Heart right ventricle (tissue), 16 donors: ENCODE data around the gene COL4A2. TPM values are rescaled to one million over a fixed set of nuclear protein-coding genes. Genes with fewer than 3 reads are reported as not detected.
"Not testable (repeated sequence)": the region's sequence is repeated elsewhere in the genome, so short reads cannot be mapped to it uniquely, and the experiment has no call there.

Experiments
- ATAC-seq, 8 donors: fragments of 200-7000 bp; cut with Tn5 transposase; one replicate each; pipeline ENCODE4 v1.9.1; 2020; ENCODE audit warnings: mild to moderate bottlenecking in 8 of 8, moderate library complexity in 8 of 8, moderate number of reproducible peaks in 1 of 8
- DNase-seq, 2 donors: peaks; one replicate each; pipeline ENCODE4 v3.0.0-alpha.2; 2020
- H3K27ac ChIP-seq, 10 donors: fragments of 200-600 bp; sonication (generic) in 2 of 10; one replicate each; pipeline versions ENCODE4 v1.5.0 to v1.8.0; 2020 to 2022; ENCODE audit warnings: mild to moderate bottlenecking in 3 of 10
- H3K27me3 ChIP-seq, 7 donors: fragments of 200-600 bp; one replicate each; pipeline ENCODE4 v1.8.0; 2021 to 2022; ENCODE audit warnings: mild to moderate bottlenecking in 2 of 7
- H3K36me3 ChIP-seq, 9 donors: fragments of 200-600 bp; sonication (generic) in 1 of 9; one replicate each; pipeline versions ENCODE4 v1.5.0 to v1.8.0; 2020 to 2022; ENCODE audit warnings: mild to moderate bottlenecking in 2 of 9
- H3K4me1 ChIP-seq, 9 donors: fragments of 200-600 bp; sonication (generic) in 1 of 9; one replicate each; pipeline versions ENCODE4 v1.5.0 to v1.8.0; 2020 to 2022; ENCODE audit warnings: mild to moderate bottlenecking in 4 of 9
- H3K4me3 ChIP-seq, 10 donors: fragments of 200-600 bp; sonication (generic) in 2 of 10; one replicate each; pipeline versions ENCODE4 v1.5.0 to v1.8.0; 2020 to 2022; ENCODE audit warnings: mild to moderate bottlenecking in 7 of 10, moderate library complexity in 2 of 10
- H3K9me3 ChIP-seq, 11 donors: fragments of 200-600 bp in 10 of 11; sonication (generic) in 2 of 11; one replicate each; pipeline versions ENCODE4 v1.5.0 to v1.8.0; 2013 to 2022; ENCODE audit warnings: mild to moderate bottlenecking in 2 of 11, control low read depth in 1 of 11, moderate library complexity in 1 of 11
- CTCF ChIP-seq, 9 donors: fragments of 200-600 bp; sonication (generic) in 2 of 9; IDR thresholded peaks; one replicate each; pipeline versions ENCODE4 v1.5.0 to v1.8.0; 2021 to 2022; ENCODE audit warnings: antibody characterized with exemption in 9 of 9, mild to moderate bottlenecking in 5 of 9, moderate library complexity in 1 of 9
- WGBS, 2 donors: extraction: QIAGEN DNeasy Blood & Tissue Kit; methylation state at CpG; one replicate each; pipeline ENCODE4 v1.1.7; 2013; ENCODE audit warnings: inconsistent platforms in 1 of 2; 5-methylcytosine and 5-hydroxymethylcytosine counted together
- intact Hi-C, 10 donors: fragments of 100-400 bp; cut with DNase I; formaldehyde crosslinking; loops; one replicate each; pipeline versions ENCODE4 v1.11.1 to v1.14.2; 2022
- polyA plus RNA-seq, 2 donors: library from polyadenylated mRNA; stranded (reverse); fragments of 200-250 nt; gene quantifications; one replicate each; pipeline ENCODE4 v1.2.3, GENCODE V29; 2013
- total RNA-seq, 10 donors: library from RNA; stranded (reverse); fragmentation: NEBNext Ultra II Directional in 3 of 10; extraction: Animal tissue kit (Norgen Biotek cat#: 25700) in 3 of 10; gene quantifications; one replicate each; pipeline versions ENCODE4 v1.2.1 to v1.2.4, GENCODE V29; 2021 to 2023
- donor health status: Arrhythmogenic right ventricular cardiomyopathy.
- donor health status: ischemic (EF 13 %, LVEDD 7.1; RV severe dilation, severe dysfunction).
- donor health status: healthy with polysubstance abuse.
- donor health status: DM: no; HTN: yes; CAD: no.
- donor health status: DM: no; HTN: no; CAD: no.
- donor health status: ischemic (EF 25% LVEDD 6.9; RV normal size, moderate dysfunction).
- donor health status: ischemic (EF 25% LVEDD 5.7; RV mildly dilated, moderate dysfunction).
- donor health status: healthy.
- donor health status: DM: yes; HTN: yes; CAD: no.
- donor health status: Ischemic cardiomyopathy.
- donor health status: ischemic (EF 35%, LVEDD 5.7; RV mildly dilated, moderate dysfunction).
- donor health status: nonischemic (EF 11% LVEDD 7.7; RV severe dilation, severe dysfunction).
- donor health status: DM: yes; HTN: yes; CAD: no.
- donor health status: PGD.
- donor health status: ischemic (EF 29% LVEDD 5.4; RV normal size, mild dysfunction).
- donor health status: nonischemic (EF 23%, LVEDD 6.1; RV moderate dilation, normal function).

The COL4A2 gene
- total and polyA plus RNA-seq, 12 donors, result 81.7 to 301 (median 128) TPM

- 93 to 96% methylated on average over 13 of the region's 13 CpGs for WGBS, 2 donors
- H3K27ac ChIP-seq, result peak overlapping the region in 7 of 10 donors; percentile 76 to 94 (median 81)
- peaks cover 0 to 9% (median 0%) of the 10 kb centered on the region in 9 donors for H3K36me3 ChIP-seq
- no peak for TF ChIP-seq CTCF (IDR thresholded peaks at IDR 0.05)
- DNase-seq (no peak), ATAC-seq (no peak)
- H3K4me3 ChIP-seq, result no peak overlapping the region
- peaks cover 0 to 4% (median 0%) of the 10 kb centered on the region in 7 donors for H3K27me3 ChIP-seq
- intact Hi-C loops, result no loop called here
- H3K9me3 ChIP-seq, result no peaks in the 10 kb centered on the region
- peaks cover 13 to 89% (median 71%) of the 10 kb centered on the region in 9 donors for H3K4me1 ChIP-seq
Observed at GRCh38 chr13:110394371-110394841, 87.3 kb downstream of the COL4A2 start.

GRCh38 chr13:110395616-110396015 lies 88.5 kb downstream of the COL4A2 start:
- intact Hi-C loops, result loop anchor here in 1 of 10 donors (5.0 kb wide), 1 partner anchor 33 kb away; no protein-coding TSS in a partner anchor
- not testable (repeated sequence) for ATAC-seq, H3K9me3 ChIP-seq, H3K27me3 ChIP-seq, H3K36me3 ChIP-seq, H3K4me3 ChIP-seq, DNase-seq
- Histone ChIP-seq H3K4me1 (peaks cover 13 to 90% (median 74%) of the 10 kb centered on the region in 9 donors), H3K27ac (peak overlapping the region in 8 of 10 donors; percentile 69 to 94 (median 81))
- 93 to 95% methylated on average over 14 of the region's 14 CpGs for WGBS, 2 donors

GRCh38 chr13:110396476-110396875 lies 89.4 kb downstream of the COL4A2 start:
- intact Hi-C loops, result loop anchor here in 1 of 10 donors (5.0 kb wide), 1 partner anchor 34 kb away; no protein-coding TSS in a partner anchor
- Histone ChIP-seq H3K9me3 (no peaks in the 10 kb centered on the region), H3K36me3 (peaks cover 0 to 3% (median 0%) of the 10 kb centered on the region in 9 donors), H3K4me3 (peak overlapping the region in 1 of 10 donors; percentile 34), H3K27me3 (peaks cover 0 to 4% (median 0%) of the 10 kb centered on the region in 7 donors), H3K4me1 (peaks cover 13 to 90% (median 76%) of the 10 kb centered on the region in 9 donors), H3K27ac (peak overlapping the region; percentile 69 to 94 (median 81))
- DNase-seq, result no peak
- 64 to 69% methylated on average over 6 of the region's 6 CpGs for WGBS, 2 donors
- no peak for TF ChIP-seq CTCF (IDR thresholded peaks at IDR 0.05)
- peak in 1 of 8 donors; percentile 4 for ATAC-seq

- Histone ChIP-seq H3K36me3 (no peaks in the 10 kb centered on the region), H3K4me3 (peak overlapping the region in 4 of 10 donors; percentile 12 to 34 (median 21)), H3K27me3 (peaks cover 0 to 4% (median 0%) of the 10 kb centered on the region in 7 donors), H3K27ac (peak overlapping the region; percentile 69 to 94 (median 81)), H3K4me1 (peaks cover 13 to 89% (median 72%) of the 10 kb centered on the region in 9 donors), H3K9me3 (no peaks in the 10 kb centered on the region)
- 11 to 12% methylated on average over 11 of the region's 11 CpGs for WGBS, 2 donors
- ATAC-seq, result peak; percentile 87 to 97 (median 90)
- no peak for TF ChIP-seq CTCF (IDR thresholded peaks at IDR 0.05)
- intact Hi-C loops, result loop anchor here in 1 of 10 donors (5.0 kb wide), 1 partner anchor 35 kb away; no protein-coding TSS in a partner anchor
- DNase-seq, result peak; percentile 77 to 83
Observed at GRCh38 chr13:110396913-110397381, 89.9 kb downstream of the COL4A2 start.
